ENCODE measurements around the gene NAV2. TPM values are rescaled to one million over a fixed set of nuclear protein-coding genes. Genes with fewer than 3 reads are reported as not detected.

NAV2 gene
- total RNA-seq, 3 donors from 2014 or later = 21.9 to 65.9 (median 30.9) TPM

- intact Hi-C loops (cut with DNase I, micrococcal nuclease) = no loop called here
- Histone ChIP-seq H3K9me3 (no peaks in the 10 kb centered on the region), H3K4me1 (ENCODE audit: low read depth) (no peaks in the 10 kb centered on the region), H3K4me3 (no peak overlapping the region), H3K36me3 (ENCODE audit: low read depth) (no peaks in the 10 kb centered on the region)
- DNase-seq (no peak), ATAC-seq (no peak)
- no peak for TF ChIP-seq CTCF (IDR thresholded peaks at IDR 0.05)
Measured at GRCh38 chr11:19961225-19961624, 248.6 kb downstream of the NAV2 start.

GRCh38 chr11:19962053-19962800 lies 249.6 kb downstream of the NAV2 start:
- DNase-seq = no peak
- no peak for TF ChIP-seq CTCF (IDR thresholded peaks at IDR 0.05)
- Histone ChIP-seq H3K9me3 (no peaks in the 10 kb centered on the region), H3K4me1 (ENCODE audit: low read depth) (no peaks in the 10 kb centered on the region), H3K36me3 (ENCODE audit: low read depth) (no peaks in the 10 kb centered on the region), H3K4me3 (no peak overlapping the region)
- intact Hi-C loops (cut with DNase I, micrococcal nuclease) = no loop called here
- ATAC-seq = no peak

GRCh38 chr11:19962801-19963175 lies 250.2 kb downstream of the NAV2 start:
- Histone ChIP-seq H3K36me3 (ENCODE audit: low read depth) (no peaks in the 10 kb centered on the region), H3K4me1 (ENCODE audit: low read depth) (no peaks in the 10 kb centered on the region), H3K9me3 (no peaks in the 10 kb centered on the region), H3K4me3 (no peak overlapping the region)
- DNase-seq = no peak
- no peak for ATAC-seq
- intact Hi-C loops (cut with DNase I, micrococcal nuclease) = no loop called here
- no peak for TF ChIP-seq CTCF (IDR thresholded peaks at IDR 0.05)

- Histone ChIP-seq H3K4me1 (ENCODE audit: low read depth) (no peaks in the 10 kb centered on the region), H3K9me3 (no peaks in the 10 kb centered on the region), H3K4me3 (no peak overlapping the region), H3K36me3 (ENCODE audit: low read depth) (no peaks in the 10 kb centered on the region)
- no peak for TF ChIP-seq CTCF (IDR thresholded peaks at IDR 0.05)
- ATAC-seq (no peak), DNase-seq (no peak)
- intact Hi-C loops (cut with DNase I, micrococcal nuclease) = no loop called here
Measured at GRCh38 chr11:19963697-19964387, 251.2 kb downstream of the NAV2 start.

- Histone ChIP-seq H3K9me3 (no peaks in the 10 kb centered on the region), H3K4me1 (ENCODE audit: low read depth) (no peaks in the 10 kb centered on the region), H3K4me3 (no peak overlapping the region), H3K36me3 (ENCODE audit: low read depth) (no peaks in the 10 kb centered on the region)
- no peak for TF ChIP-seq CTCF (IDR thresholded peaks at IDR 0.05)
- DNase-seq = no peak
- no peak for ATAC-seq
- intact Hi-C loops (cut with DNase I, micrococcal nuclease) = no loop called here
Measured at GRCh38 chr11:19966441-19966840, 253.8 kb downstream of the NAV2 start.

Measured in mucosa of descending colon (tissue), 3 donors.